Activated CD4-positive, alpha-beta T cell treated with anti-CD3 and anti-CD28 coated beads, Interleukin-2, amount 10 ng/mL, durations not matched to agents 7 days and 5 days (primary cell): Measurements from ENCODE around the gene FLNA. TPM values are rescaled to one million over a fixed set of nuclear protein-coding genes. Genes with fewer than 3 reads are reported as not detected.
A peak's percentile ranks its signal among the peaks of the same experiment; 100 is the strongest.
"Not testable (repeated sequence)": the region's sequence is repeated elsewhere in the genome, so short reads cannot be mapped to it uniquely, and the experiment has no call there.

Experiments
- CTCF ChIA-PET: fragments of 350-600 bp; sonication (Branson Sonifier 250); formaldehyde crosslinking; loops from one replicate; lab custom pipeline; 2021; ENCODE audit warnings: antibody characterized with exemption; lab: Charles Lee
- POLR2A ChIA-PET: fragments of 350-600 bp; sonication (Branson Sonifier 250); formaldehyde crosslinking; loops from one replicate; lab custom pipeline; 2021; ENCODE audit warnings: antibody characterized with exemption; lab: Charles Lee
- DNase-seq: peaks from one replicate; pipeline ENCODE4 v3.0.0-alpha.2; 2020
- H3K27ac Mint-ChIP-seq: one replicate; pipeline ENCODE4 v1.8.0; 2021; ENCODE audit warnings: mild to moderate bottlenecking, moderate library complexity, mixed read lengths
- H3K27me3 Mint-ChIP-seq: one replicate; pipeline ENCODE4 v1.8.0; 2021; ENCODE audit warnings: mixed read lengths
- H3K36me3 Mint-ChIP-seq: one replicate; pipeline ENCODE4 v1.8.0; 2021; ENCODE audit warnings: low read depth, mixed read lengths
- H3K4me1 Mint-ChIP-seq: one replicate; pipeline ENCODE4 v1.8.0; 2021; ENCODE audit warnings: mixed read lengths
- H3K4me3 Mint-ChIP-seq: one replicate; pipeline ENCODE4 v1.8.0; 2021; ENCODE audit warnings: mild to moderate bottlenecking, moderate library complexity, mixed read lengths
- H3K9me3 Mint-ChIP-seq: one replicate; pipeline ENCODE4 v1.8.0; 2021; ENCODE audit warnings: mixed read lengths
- total RNA-seq, 2 experiments: library from RNA; stranded (reverse); gene quantifications; one replicate each; pipeline ENCODE4 v1.2.3, GENCODE V29; 2021

FLNA gene
- total RNA-seq, 2 experiments from 2014 or later, result 1,440 to 1,524 TPM

GRCh38 chrX:154350429-154351182 is 23.8 kb downstream of the FLNA start:
- H3K36me3 Mint-ChIP-seq, result peaks cover 17% of the 10 kb centered on the region
- H3K27ac Mint-ChIP-seq, result peak overlapping the region; percentile 78
- peaks cover 57% of the 10 kb centered on the region for H3K4me1 Mint-ChIP-seq
- DNase-seq, result no peak
- H3K4me3 Mint-ChIP-seq, result no peak overlapping the region
- POLR2A ChIA-PET, result no interaction called here
- no peaks in the 10 kb centered on the region for H3K9me3 Mint-ChIP-seq
- H3K27me3 Mint-ChIP-seq, result no peaks in the 10 kb centered on the region
- CTCF ChIA-PET, result interaction anchor here (1.3 kb wide), 1 partner anchor 23 kb away, joined by 3 read pairs; no protein-coding TSS in a partner anchor

GRCh38 chrX:154349979-154350378 is 24.5 kb downstream of the FLNA start:
- Mint-ChIP-seq H3K4me1 (peaks cover 55% of the 10 kb centered on the region), H3K4me3 (no peak overlapping the region), H3K9me3 (no peaks in the 10 kb centered on the region), H3K27me3 (no peaks in the 10 kb centered on the region), H3K36me3 (peaks cover 17% of the 10 kb centered on the region), H3K27ac (peak overlapping the region; percentile 78)
- POLR2A ChIA-PET, result no interaction called here
- CTCF ChIA-PET, result interaction anchor here (1.3 kb wide), 1 partner anchor 23 kb away, joined by 3 read pairs; no protein-coding TSS in a partner anchor
- no peak for DNase-seq

- peaks cover 52% of the 10 kb centered on the region for H3K4me1 Mint-ChIP-seq
- H3K4me3 Mint-ChIP-seq, result no peak overlapping the region
- H3K27ac Mint-ChIP-seq, result peak overlapping the region; percentile 78
- no peaks in the 10 kb centered on the region for H3K9me3 Mint-ChIP-seq
- POLR2A ChIA-PET, result no interaction called here
- DNase-seq, result no peak
- peaks cover 17% of the 10 kb centered on the region for H3K36me3 Mint-ChIP-seq
- CTCF ChIA-PET, result interaction anchor here (1.3 kb wide), 1 partner anchor 24 kb away, joined by 3 read pairs; no protein-coding TSS in a partner anchor
- H3K27me3 Mint-ChIP-seq, result no peaks in the 10 kb centered on the region
These were observed 25.0 kb downstream of the FLNA start for GRCh38 chrX:154349359-154349935.

- Mint-ChIP-seq H3K4me1 (peaks cover 47% of the 10 kb centered on the region), H3K4me3 (no peak overlapping the region), H3K27ac (peak overlapping the region; percentile 46), H3K27me3 (no peaks in the 10 kb centered on the region), H3K9me3 (no peaks in the 10 kb centered on the region), H3K36me3 (peaks cover 17% of the 10 kb centered on the region)
- POLR2A ChIA-PET, result no interaction called here
- CTCF ChIA-PET, result no interaction called here
- DNase-seq, result no peak
These were observed 25.6 kb downstream of the FLNA start for GRCh38 chrX:154348646-154349358.

- H3K27ac Mint-ChIP-seq, result peak overlapping the region; percentile 91
- no peaks in the 10 kb centered on the region for H3K9me3 Mint-ChIP-seq
- POLR2A ChIA-PET, result no interaction called here
- no peak overlapping the region for H3K4me3 Mint-ChIP-seq
- CTCF ChIA-PET, result no interaction called here
- DNase-seq, result no peak
- H3K27me3 Mint-ChIP-seq, result no peaks in the 10 kb centered on the region
- H3K4me1 Mint-ChIP-seq, result peaks cover 40% of the 10 kb centered on the region
- H3K36me3 Mint-ChIP-seq, result peaks cover 16% of the 10 kb centered on the region
These were observed 26.3 kb downstream of the FLNA start for GRCh38 chrX:154348114-154348531.

- CTCF ChIA-PET, POLR2A ChIA-PET, DNase-seq: not testable (repeated sequence)
These were observed 30.8 kb downstream of the FLNA start for GRCh38 chrX:154343620-154344019.

GRCh38 chrX:154343063-154343462 is 31.4 kb downstream of the FLNA start:
- DNase-seq, H3K36me3 Mint-ChIP-seq, H3K27me3 Mint-ChIP-seq, H3K9me3 Mint-ChIP-seq, POLR2A ChIA-PET, H3K4me1 Mint-ChIP-seq, CTCF ChIA-PET, H3K4me3 Mint-ChIP-seq, H3K27ac Mint-ChIP-seq: not testable (repeated sequence)

More at GRCh38 chrX:154343620-154344019, 30.8 kb downstream of the FLNA start:
- not testable (repeated sequence) for H3K4me3 Mint-ChIP-seq, H3K36me3 Mint-ChIP-seq, H3K27me3 Mint-ChIP-seq, H3K9me3 Mint-ChIP-seq, H3K27ac Mint-ChIP-seq
- peaks cover 13% of the 10 kb centered on the region for H3K4me1 Mint-ChIP-seq

- H3K4me3 Mint-ChIP-seq, H3K36me3 Mint-ChIP-seq, H3K9me3 Mint-ChIP-seq, CTCF ChIA-PET, H3K27me3 Mint-ChIP-seq, DNase-seq, H3K4me1 Mint-ChIP-seq, H3K27ac Mint-ChIP-seq, POLR2A ChIA-PET: not testable (repeated sequence)
These were observed 32.8 kb downstream of the FLNA start for GRCh38 chrX:154341399-154342298.

- no peak for DNase-seq
- ChIA-PET CTCF (no interaction called here), POLR2A (no interaction called here)
- Mint-ChIP-seq H3K4me1 (peaks cover 23% of the 10 kb centered on the region), H3K27ac (peak overlapping the region; percentile 5), H3K4me3 (no peak overlapping the region), H3K9me3 (no peaks in the 10 kb centered on the region), H3K27me3 (no peaks in the 10 kb centered on the region), H3K36me3 (no peaks in the 10 kb centered on the region)
These were observed 39.9 kb downstream of the FLNA start for GRCh38 chrX:154334496-154334895.

GRCh38 chrX:154333837-154334271 is 40.6 kb downstream of the FLNA start:
- H3K27me3 Mint-ChIP-seq, result no peaks in the 10 kb centered on the region
- peaks cover 25% of the 10 kb centered on the region for H3K4me1 Mint-ChIP-seq
- H3K27ac Mint-ChIP-seq, result peak overlapping the region; percentile 88
- ChIA-PET POLR2A (no interaction called here), CTCF (no interaction called here)
- H3K36me3 Mint-ChIP-seq, result no peaks in the 10 kb centered on the region
- no peak for DNase-seq
- H3K9me3 Mint-ChIP-seq, result no peaks in the 10 kb centered on the region
- H3K4me3 Mint-ChIP-seq, result no peak overlapping the region

GRCh38 chrX:154333116-154333515 is 41.3 kb downstream of the FLNA start:
- peak overlapping the region; percentile 88 for H3K27ac Mint-ChIP-seq
- DNase-seq, result no peak

GRCh38 chrX:154332561-154332960 is 41.9 kb downstream of the FLNA start:
- Mint-ChIP-seq H3K4me3 (no peak overlapping the region), H3K36me3 (no peaks in the 10 kb centered on the region), H3K27me3 (no peaks in the 10 kb centered on the region), H3K27ac (no peak overlapping the region), H3K9me3 (no peaks in the 10 kb centered on the region), H3K4me1 (peaks cover 33% of the 10 kb centered on the region)
- no peak for DNase-seq
- POLR2A ChIA-PET, result no interaction called here
- CTCF ChIA-PET, result no interaction called here

More at GRCh38 chrX:154333116-154333515, 41.3 kb downstream of the FLNA start:
- CTCF ChIA-PET, result no interaction called here
- no peaks in the 10 kb centered on the region for H3K27me3 Mint-ChIP-seq
- peaks cover 29% of the 10 kb centered on the region for H3K4me1 Mint-ChIP-seq
- POLR2A ChIA-PET, result no interaction called here
- H3K4me3 Mint-ChIP-seq, result no peak overlapping the region
- H3K9me3 Mint-ChIP-seq, result no peaks in the 10 kb centered on the region
- H3K36me3 Mint-ChIP-seq, result no peaks in the 10 kb centered on the region
